ENCODE data around the gene PCDHA4. TPM values are rescaled to one million over a fixed set of nuclear protein-coding genes. Genes with fewer than 3 reads are reported as not detected.

PCDHA4 gene
- total and polyA plus RNA-seq, 2 donors (not counting 1 experiment from before 2014, with no cell fraction given): not detected

GRCh38 chr5:140823475-140823874 lies 16.6 kb downstream of the PCDHA4 start:
- Histone ChIP-seq H3K79me2 (ENCODE audit: control insufficient read depth, insufficient read depth, low read length) (no peaks in the 10 kb centered on the region), H3K4me2 (replicated peaks; ENCODE audit: low read depth, low read length, poor library complexity, severe bottlenecking) (no peak overlapping the region), H3K27ac (ENCODE audit: low read length in 2 of 2) (no peak overlapping the region), H3K36me3 (replicated peaks in 1 of 2; ENCODE audit: control extremely low read depth in 1 of 2, control insufficient read depth in 1 of 2, extremely low read depth in 1 of 2, insufficient read depth in 2 of 2, low read length in 1 of 2) (no peaks in the 10 kb centered on the region), H3K4me3 (ENCODE audit: control extremely low read depth in 1 of 5, extremely low read depth in 1 of 5, insufficient read depth in 1 of 5, low read depth in 2 of 5, low read length in 4 of 5) (no peak overlapping the region), H2AFZ (ENCODE audit: insufficient read depth, low read depth, low read length, poor library complexity, severe bottlenecking) (no peak overlapping the region), H3K9me3 (ENCODE audit: control extremely low read depth in 1 of 3, control insufficient read depth in 2 of 3, insufficient read depth in 1 of 3, low read length in 2 of 3) (peaks cover 0 to 28% (median 2%) of the 10 kb centered on the region in 3 donors), H4K20me1 (ENCODE audit: control insufficient read depth, insufficient read depth, low read length, poor library complexity, severe bottlenecking) (no peaks in the 10 kb centered on the region), H3K27me3 (replicated peaks in 1 of 4; ENCODE audit: control extremely low read depth in 1 of 4, control insufficient read depth in 3 of 4, insufficient read depth in 4 of 4, low read length in 3 of 4) (peaks cover 0 to 8% (median 5%) of the 10 kb centered on the region in 4 experiments), H3K4me1 (ENCODE audit: control insufficient read depth in 2 of 2, insufficient read depth in 2 of 2, low read length in 2 of 2) (no peaks in the 10 kb centered on the region), H3K9ac (ENCODE audit: low read length) (no peak overlapping the region)
- ChIA-PET CTCF (no interaction called here), POLR2A (no interaction called here)
- peaks cover 2% of the 10 kb centered on the region for H3K9me3 Mint-ChIP-seq (ENCODE audit: insufficient read depth)
- H3K4me3 Mint-ChIP-seq: no peak overlapping the region
- no peaks in the 10 kb centered on the region for H3K4me1 Mint-ChIP-seq
- intact Hi-C loops (cut with micrococcal nuclease): no loop called here
- TF ChIP-seq CTCF (IDR thresholded peaks at IDR 0.05) (no peak), EZH2 (IDR thresholded peaks at IDR 0.05; ENCODE audit: borderline replicate concordance, insufficient read depth, low read depth, low read length, poor library complexity, severe bottlenecking) (no peak)
- ATAC-seq (ENCODE audit: low read depth) (no peak), DNase-seq (no peak)
- no peak overlapping the region for H3K27ac Mint-ChIP-seq
- peaks cover 10% of the 10 kb centered on the region for H3K27me3 Mint-ChIP-seq
- WGBS (ENCODE audit: insufficient coverage): 65% methylated on average over 38 of the region's 38 CpGs

- intact Hi-C loops (cut with micrococcal nuclease): no loop called here
- ChIA-PET POLR2A (no interaction called here), CTCF (no interaction called here)
- no peak within 1 kb of the TSS for H3K9ac ChIP-seq (ENCODE audit: low read length)
- Mint-ChIP-seq H3K4me3 (no peak within 1 kb of the TSS), H3K27me3 (peaks cover 22% of the 10 kb centered on the region), H3K27ac (no peak within 1 kb of the TSS), H3K4me1 (no peaks in the 10 kb centered on the region), H3K9me3 (ENCODE audit: insufficient read depth) (peaks cover 6% of the 10 kb centered on the region)
- no peak for DNase-seq
- no peak within 1 kb of the TSS for H2AFZ ChIP-seq (ENCODE audit: insufficient read depth, low read depth, low read length, poor library complexity, severe bottlenecking)
- no peaks in the 10 kb centered on the region for H3K36me3 ChIP-seq (replicated peaks in 1 of 2; ENCODE audit: control extremely low read depth in 1 of 2, control insufficient read depth in 1 of 2, extremely low read depth in 1 of 2, insufficient read depth in 2 of 2, low read length in 1 of 2)
- H3K4me1 ChIP-seq (ENCODE audit: control insufficient read depth in 2 of 2, insufficient read depth in 2 of 2, low read length in 2 of 2): no peaks in the 10 kb centered on the region
- H3K4me2 ChIP-seq (replicated peaks; ENCODE audit: low read depth, low read length, poor library complexity, severe bottlenecking): no peak within 1 kb of the TSS
- no peak within 1 kb of the TSS for H3K4me3 ChIP-seq (ENCODE audit: control extremely low read depth in 1 of 5, extremely low read depth in 1 of 5, insufficient read depth in 1 of 5, low read depth in 2 of 5, low read length in 4 of 5)
- H3K27me3 ChIP-seq (replicated peaks in 1 of 4; ENCODE audit: control extremely low read depth in 1 of 4, control insufficient read depth in 3 of 4, insufficient read depth in 4 of 4, low read length in 3 of 4): peaks cover 0 to 14% (median 6%) of the 10 kb centered on the region in 4 experiments
- TF ChIP-seq CTCF (IDR thresholded peaks at IDR 0.05) (no peak), EZH2 (IDR thresholded peaks at IDR 0.05; ENCODE audit: borderline replicate concordance, insufficient read depth, low read depth, low read length, poor library complexity, severe bottlenecking) (no peak)
- H3K27ac ChIP-seq (ENCODE audit: low read length in 2 of 2): no peak within 1 kb of the TSS
- H3K9me3 ChIP-seq (ENCODE audit: control extremely low read depth in 1 of 3, control insufficient read depth in 2 of 3, insufficient read depth in 1 of 3, low read length in 2 of 3): peaks cover 0 to 35% (median 2%) of the 10 kb centered on the region in 3 donors
- ATAC-seq (ENCODE audit: low read depth): no peak
- no peaks in the 10 kb centered on the region for H4K20me1 ChIP-seq (ENCODE audit: control insufficient read depth, insufficient read depth, low read length, poor library complexity, severe bottlenecking)
- 38% methylated on average over 20 of the region's 27 CpGs for WGBS (ENCODE audit: insufficient coverage)
- H3K79me2 ChIP-seq (ENCODE audit: control insufficient read depth, insufficient read depth, low read length): no peaks in the 10 kb centered on the region
Measured at GRCh38 chr5:140827704-140828361, 21.0 kb downstream of the PCDHA4 start, which contains the start of gene PCDHA6. Gene PCDHA6 (plus strand): TSS chr5:140827960. CDS start chr5:140828092, 132 bp downstream.

All from B cell (primary cell).